DOHH2 (cell line): Measurements from ENCODE around the gene MYL4.
A peak's percentile ranks its signal among the peaks of the same experiment; 100 is the strongest.
"Not testable (repeated sequence)": the region's sequence is repeated elsewhere in the genome, so short reads cannot be mapped to it uniquely, and the experiment has no call there.

ENCODE experiments used
- H3F3A ChIP-seq: fragments of 200-600 bp; sonication (generic), shearing (Covaris generic); 2 replicates; pipeline ENCODE4 v1.6.0; 2016; ENCODE audit warnings: antibody characterized with exemption, mild to moderate bottlenecking; ENCODE audit not compliant: control insufficient read depth, insufficient read depth
- H3K27ac ChIP-seq: fragments of 200-600 bp; sonication (generic); 2 replicates; pipeline ENCODE4 v1.5.1; 2014; ENCODE audit warnings: low read depth, mild to moderate bottlenecking, low read length, moderate library complexity
- H3K27me3 ChIP-seq: fragments of 200-600 bp; sonication (generic); 2 replicates; pipeline ENCODE4 v1.6.1; 2014; ENCODE audit warnings: mild to moderate bottlenecking, low read length, mixed read lengths; ENCODE audit not compliant: control insufficient read depth
- H3K36me3 ChIP-seq: fragments of 200-600 bp; sonication (generic); 2 replicates; pipeline ENCODE4 v1.6.1; 2014; ENCODE audit warnings: mild to moderate bottlenecking, low read length, moderate library complexity, mixed read lengths; ENCODE audit not compliant: control insufficient read depth
- H3K4me1 ChIP-seq: fragments of 200-600 bp; sonication (generic); 2 replicates; pipeline ENCODE4 v1.6.1; 2014; ENCODE audit warnings: mild to moderate bottlenecking, low read length, mixed read lengths; ENCODE audit not compliant: control insufficient read depth
- H3K4me2 ChIP-seq: fragments of 200-600 bp; sonication (generic); 2 replicates; pipeline ENCODE4 v1.6.0; 2014; ENCODE audit warnings: mild to moderate bottlenecking, low read length, moderate library complexity
- H3K4me3 ChIP-seq: fragments of 200-600 bp; sonication (generic); 2 replicates; pipeline ENCODE4 v1.5.1; 2014; ENCODE audit warnings: mild to moderate bottlenecking, low read length, mixed read lengths
- H3K79me2 ChIP-seq: fragments of 200-600 bp; sonication (generic); 2 replicates; pipeline ENCODE4 v1.6.1; 2014; ENCODE audit warnings: mild to moderate bottlenecking, low read length, mixed read lengths; ENCODE audit not compliant: control insufficient read depth
- H3K9me2 ChIP-seq: fragments of 200-600 bp; sonication (generic); replicated peaks from 2 replicates; pipeline ENCODE4 v1.6.1; 2014; ENCODE audit warnings: mild to moderate bottlenecking, low read length, mixed read lengths; ENCODE audit not compliant: control insufficient read depth
- H3K9me3 ChIP-seq: fragments of 200-600 bp; sonication (generic); 2 replicates; pipeline ENCODE4 v1.6.1; 2014; ENCODE audit warnings: antibody characterized with exemption, low read length, mixed read lengths; ENCODE audit not compliant: control insufficient read depth, insufficient read depth
- H4K20me1 ChIP-seq: fragments of 200-600 bp; sonication (generic); 2 replicates; pipeline ENCODE4 v1.6.0; 2014; ENCODE audit warnings: low read depth, mild to moderate bottlenecking, antibody characterized with exemption, low read length, moderate library complexity; ENCODE audit not compliant: control insufficient read depth, insufficient read depth
- CTCF ChIP-seq: fragments of 200-600 bp; sonication (generic); IDR thresholded peaks from one replicate; pipeline ENCODE4 v1.5.1; 2014; ENCODE audit warnings: antibody characterized with exemption, mild to moderate bottlenecking, low read depth, low read length; ENCODE audit not compliant: poor library complexity, severe bottlenecking
- EZH2phosphoT487 ChIP-seq: fragments of 200-600 bp; sonication (generic); IDR thresholded peaks from 2 replicates; pipeline ENCODE4 v1.6.1; 2017; ENCODE audit warnings: borderline replicate concordance, mild to moderate bottlenecking, antibody characterized with exemption, low read length, moderate library complexity, mixed read lengths

MYL4 gene

GRCh38 chr17:47179141-47179540 is 30.0 kb upstream of the MYL4 start:
- peaks cover 44% of the 10 kb centered on the region for H3K4me1 ChIP-seq
- H3K36me3 ChIP-seq: peaks cover 85% of the 10 kb centered on the region
- no peak overlapping the region for H3K4me2 ChIP-seq
- H3K79me2 ChIP-seq: peaks cover 98% of the 10 kb centered on the region
- no peaks in the 10 kb centered on the region for H3K9me3 ChIP-seq
- H3F3A ChIP-seq: peaks cover 8% of the 10 kb centered on the region; the same call in 1 of the 2 replicates
- TF ChIP-seq CTCF (no peak), EZH2phosphoT487 (no peak)
- H3K9me2 ChIP-seq: no peaks in the 10 kb centered on the region
- peaks cover 17% of the 10 kb centered on the region for H4K20me1 ChIP-seq
- H3K27ac ChIP-seq: no peak overlapping the region
- no peaks in the 10 kb centered on the region for H3K27me3 ChIP-seq
- no peak overlapping the region for H3K4me3 ChIP-seq

GRCh38 chr17:47180337-47180736 is 28.8 kb upstream of the MYL4 start:
- Histone ChIP-seq H3K9me2 (no peaks in the 10 kb centered on the region), H3K4me1 (peaks cover 39% of the 10 kb centered on the region), H4K20me1 (peaks cover 17% of the 10 kb centered on the region), H3K4me2 (no peak overlapping the region), H3K4me3 (no peak overlapping the region), H3F3A (peaks cover 8% of the 10 kb centered on the region; the same call in 1 of the 2 replicates), H3K9me3 (no peaks in the 10 kb centered on the region), H3K27me3 (no peaks in the 10 kb centered on the region), H3K27ac (no peak overlapping the region), H3K79me2 (peaks cover 98% of the 10 kb centered on the region), H3K36me3 (peaks cover 79% of the 10 kb centered on the region)
- TF ChIP-seq EZH2phosphoT487 (no peak), CTCF (no peak)

GRCh38 chr17:47180988-47181387 is 28.2 kb upstream of the MYL4 start:
- H3K4me3 ChIP-seq, H3K27me3 ChIP-seq, H3K4me2 ChIP-seq, H3K27ac ChIP-seq, H3K9me3 ChIP-seq, H3K9me2 ChIP-seq, H3F3A ChIP-seq: not testable (repeated sequence)
- H3K4me1 ChIP-seq: peaks cover 37% of the 10 kb centered on the region
- H3K79me2 ChIP-seq: peaks cover 98% of the 10 kb centered on the region
- H4K20me1 ChIP-seq: peaks cover 16% of the 10 kb centered on the region
- H3K36me3 ChIP-seq: peaks cover 76% of the 10 kb centered on the region

- peaks cover 15% of the 10 kb centered on the region for H4K20me1 ChIP-seq
- peaks cover 38% of the 10 kb centered on the region for H3K4me1 ChIP-seq
- no peak overlapping the region for H3K27ac ChIP-seq
- no peaks in the 10 kb centered on the region for H3K27me3 ChIP-seq
- peak overlapping the region; percentile 26 for H3K4me2 ChIP-seq
- peaks cover 64% of the 10 kb centered on the region for H3K36me3 ChIP-seq
- TF ChIP-seq CTCF (no peak), EZH2phosphoT487 (no peak)
- no peaks in the 10 kb centered on the region for H3K9me2 ChIP-seq
- H3F3A ChIP-seq: peaks cover 5% of the 10 kb centered on the region; the same call in 1 of the 2 replicates
- H3K9me3 ChIP-seq: no peaks in the 10 kb centered on the region
- no peak overlapping the region for H3K4me3 ChIP-seq
- H3K79me2 ChIP-seq: peaks cover 95% of the 10 kb centered on the region
These were observed 24.5 kb upstream of the MYL4 start for GRCh38 chr17:47184681-47185080.
